PC-9 (cell line): ENCODE results near the gene ZNF121. TPM values are rescaled to one million over a fixed set of nuclear protein-coding genes. Genes with fewer than 3 reads are reported as not detected.

ENCODE experiments used
- BruUV-seq: library from RNA; stranded (reverse); fragments of 400-500 nt; replicated peaks from 2 replicates; lab custom pipeline; 2021; lab: Mats Ljungman, UMichigan
- CTCF ChIA-PET: fragments of 300-600 bp; sonication (Branson Sonifier 250); formaldehyde crosslinking; loops from one replicate; lab custom pipeline; 2022; ENCODE audit warnings: antibody characterized with exemption; lab: Charles Lee
- POLR2A ChIA-PET: fragments of 300-600 bp; sonication (Branson Sonifier 250); formaldehyde crosslinking; loops from one replicate; lab custom pipeline; 2022; ENCODE audit warnings: antibody characterized with exemption; ENCODE audit not compliant: unreplicated experiment; lab: Charles Lee
- DNase-seq, 2 experiments: peaks; one replicate each; pipeline versions ENCODE4 v3.0.0 to v3.0.0-alpha.2; 2015 to 2022; ENCODE audit warnings: mixed read lengths in 1 of 2
- H2AFZ ChIP-seq: fragments of 200-600 bp; sonication (generic); 2 replicates; pipeline ENCODE4 v1.8.1; 2017; ENCODE audit warnings: antibody characterized with exemption
- H3F3A ChIP-seq: fragments of 200-600 bp; sonication (generic); 2 replicates; pipeline ENCODE4 v1.8.1; 2017; ENCODE audit warnings: antibody characterized with exemption, mild to moderate bottlenecking, low read depth; ENCODE audit not compliant: insufficient read depth
- H3K27ac ChIP-seq: fragments of 200-600 bp; sonication (generic); 2 replicates; pipeline ENCODE4 v1.6.1; 2016; ENCODE audit warnings: mixed run types
- H3K27me3 ChIP-seq: fragments of 200-600 bp; sonication (generic); 2 replicates; pipeline ENCODE4 v1.6.1; 2016; ENCODE audit warnings: low read depth, mixed run types; ENCODE audit not compliant: insufficient read depth
- H3K36me3 ChIP-seq: fragments of 200-600 bp; sonication (generic); 2 replicates; pipeline ENCODE4 v1.6.1; 2016; ENCODE audit warnings: low read depth, mixed run types
- H3K4me1 ChIP-seq: fragments of 200-600 bp; sonication (generic); replicated peaks from 2 replicates; pipeline ENCODE4 v1.6.1; 2016; ENCODE audit warnings: mixed run types; ENCODE audit not compliant: insufficient read depth
- H3K4me2 ChIP-seq: fragments of 200-600 bp; sonication (generic); 2 replicates; pipeline ENCODE4 v1.6.1; 2017; ENCODE audit warnings: mixed run types
- H3K4me3 ChIP-seq: fragments of 200-600 bp; sonication (generic); 2 replicates; pipeline ENCODE4 v1.6.1; 2016; ENCODE audit warnings: mixed run types
- H3K79me2 ChIP-seq: fragments of 200-600 bp; sonication (generic); 2 replicates; pipeline ENCODE4 v1.6.1; 2017; ENCODE audit warnings: low read depth, mixed run types
- H3K9me2 ChIP-seq: fragments of 200-600 bp; sonication (generic); 2 replicates; pipeline ENCODE4 v1.8.1; 2017; ENCODE audit warnings: mild to moderate bottlenecking; ENCODE audit not compliant: insufficient read depth
- H3K9me3 ChIP-seq: fragments of 200-600 bp; sonication (generic); 2 replicates; pipeline ENCODE4 v1.8.1; 2016; ENCODE audit warnings: low read depth; ENCODE audit not compliant: insufficient read depth
- H4K20me1 ChIP-seq: fragments of 200-600 bp; sonication (generic); 2 replicates; pipeline ENCODE4 v1.8.1; 2017; ENCODE audit not compliant: insufficient read depth
- CTCF ChIP-seq: fragments of 200-600 bp; sonication (generic); conservative IDR thresholded peaks from 2 replicates; pipeline ENCODE4 v1.6.1; 2017; ENCODE audit warnings: mixed run types, antibody characterized with exemption, mild to moderate bottlenecking, moderate library complexity
- EZH2 ChIP-seq: fragments of 200-600 bp; sonication (generic); IDR thresholded peaks from 2 replicates; pipeline ENCODE4 v1.8.0; 2017; ENCODE audit warnings: antibody characterized with exemption, low read depth
- intact Hi-C: fragments of 100-400 bp; cut with micrococcal nuclease; formaldehyde crosslinking; loops from one replicate; pipeline ENCODE4 v1.10.0; 2022; ENCODE audit not compliant: unreplicated experiment
- total RNA-seq: library from RNA; stranded (reverse); gene quantifications from 2 replicates; pipeline ENCODE4 v1.2.3, GENCODE V29; 2021

The ZNF121 gene
- total RNA-seq, 1 experiment from 2014 or later = 51.3 TPM

GRCh38 chr19:9615844-9616243 is 31.5 kb upstream of the ZNF121 start:
- intact Hi-C loops = no loop called here
- ChIA-PET CTCF (no interaction called here), POLR2A (no interaction called here)
- Histone ChIP-seq H3K27ac (no peak overlapping the region), H3K9me3 (peaks cover 32% of the 10 kb centered on the region), H3K27me3 (no peaks in the 10 kb centered on the region), H3K36me3 (peaks cover 81% of the 10 kb centered on the region), H3F3A (no peaks in the 10 kb centered on the region), H3K4me1 (peaks cover 5% of the 10 kb centered on the region), H3K4me3 (no peak overlapping the region), H4K20me1 (no peaks in the 10 kb centered on the region), H3K79me2 (peaks cover 15% of the 10 kb centered on the region), H3K9me2 (no peaks in the 10 kb centered on the region), H2AFZ (no peak overlapping the region), H3K4me2 (no peak overlapping the region)
- no TSS peak for BruUV-seq
- no peak for DNase-seq
- no peak for TF ChIP-seq CTCF
- no peak for TF ChIP-seq EZH2

DNA sequence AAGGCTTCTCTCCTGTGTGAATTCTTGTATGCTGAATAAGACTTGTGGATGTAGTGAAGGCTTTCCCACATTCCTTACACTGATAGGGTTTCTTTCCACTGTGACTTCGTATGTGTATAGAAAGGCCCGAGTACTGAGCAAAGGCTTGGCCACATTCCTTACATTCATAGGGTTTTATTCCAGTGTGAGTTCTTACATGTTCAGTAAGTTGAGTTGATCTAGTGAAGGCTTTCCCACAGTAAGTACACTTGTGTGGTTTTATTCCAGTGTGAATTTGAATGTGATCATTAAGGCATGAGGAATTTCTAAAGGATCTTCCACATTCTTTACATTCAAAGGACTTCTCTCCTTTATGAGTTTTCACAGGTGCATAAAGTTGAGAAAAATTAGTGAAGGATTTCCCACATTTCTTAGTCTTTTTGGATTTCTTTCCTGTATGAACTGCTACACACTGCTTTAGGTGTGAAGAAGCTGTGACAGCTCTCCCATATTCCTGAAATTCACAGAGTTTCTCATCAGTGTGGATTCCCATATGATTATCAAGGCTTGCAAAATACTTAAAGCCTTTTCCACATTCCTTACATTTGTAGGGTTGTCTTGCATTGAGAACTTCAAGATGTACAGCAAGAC is 26.3 kb upstream of the ZNF121 start:
- no TSS peak for BruUV-seq
- Histone ChIP-seq H3K4me1 (no peaks in the 10 kb centered on the region), H3K79me2 (no peaks in the 10 kb centered on the region), H3K36me3 (peaks cover 79% of the 10 kb centered on the region), H3K27ac (no peak overlapping the region), H3K27me3 (no peaks in the 10 kb centered on the region), H2AFZ (no peak overlapping the region), H3K4me3 (peak overlapping the region; percentile 33), H3K9me2 (no peaks in the 10 kb centered on the region), H3K9me3 (peaks cover 79% of the 10 kb centered on the region), H3F3A (peaks cover 11% of the 10 kb centered on the region; the same call in 1 of the 2 replicates), H4K20me1 (no peaks in the 10 kb centered on the region), H3K4me2 (no peak overlapping the region)
- intact Hi-C loops = no loop called here
- DNase-seq = no peak
- CTCF ChIA-PET = no interaction called here
- POLR2A ChIA-PET = no interaction called here
- no peak for TF ChIP-seq CTCF
- no peak for TF ChIP-seq EZH2

GRCh38 chr19:9608912-9609311 is 24.6 kb upstream of the ZNF121 start:
- intact Hi-C loops = no loop called here
- no peak overlapping the region for H3K27ac ChIP-seq
- DNase-seq = no peak
- no peak overlapping the region for H2AFZ ChIP-seq
- H3K9me2 ChIP-seq = no peaks in the 10 kb centered on the region
- peaks cover 77% of the 10 kb centered on the region for H3K9me3 ChIP-seq
- peaks cover 64% of the 10 kb centered on the region for H3K36me3 ChIP-seq
- H3K4me2 ChIP-seq = no peak overlapping the region
- no peaks in the 10 kb centered on the region for H3K4me1 ChIP-seq
- H4K20me1 ChIP-seq = no peaks in the 10 kb centered on the region
- BruUV-seq = no TSS peak
- no peak for TF ChIP-seq CTCF
- TF ChIP-seq EZH2 = no peak
- CTCF ChIA-PET = no interaction called here
- H3K27me3 ChIP-seq = no peaks in the 10 kb centered on the region
- H3K79me2 ChIP-seq = no peaks in the 10 kb centered on the region
- no peak overlapping the region for H3K4me3 ChIP-seq
- POLR2A ChIA-PET = no interaction called here
- H3F3A ChIP-seq = peaks cover 11% of the 10 kb centered on the region; the same call in 1 of the 2 replicates
